Mucosa of descending colon (tissue), 3 donors: ENCODE data around the gene KCNIP1. TPM values are rescaled to one million over a fixed set of nuclear protein-coding genes. Genes with fewer than 3 reads are reported as not detected.

ENCODE experiments used
- ATAC-seq: fragments of 200-7000 bp; cut with Tn5 transposase; one replicate; pipeline ENCODE4 v1.9.1; 2020; ENCODE audit warnings: mild to moderate bottlenecking, moderate library complexity
- DNase-seq, 3 donors: peaks; one replicate each; pipeline ENCODE4 v3.0.0-alpha.2; 2020
- H3K36me3 ChIP-seq: fragments of 200-600 bp; one replicate; pipeline ENCODE4 v1.8.0; 2021; ENCODE audit warnings: low read depth, mild to moderate bottlenecking
- H3K4me1 ChIP-seq: fragments of 200-600 bp; one replicate; pipeline ENCODE4 v1.8.0; 2021; ENCODE audit warnings: low read depth, mild to moderate bottlenecking
- H3K4me3 ChIP-seq: fragments of 200-600 bp; one replicate; pipeline ENCODE4 v1.8.0; 2021; ENCODE audit warnings: mild to moderate bottlenecking
- H3K9me3 ChIP-seq: fragments of 200-600 bp; one replicate; pipeline ENCODE4 v1.8.0; 2021; ENCODE audit warnings: mild to moderate bottlenecking
- CTCF ChIP-seq: fragments of 200-600 bp; IDR thresholded peaks from one replicate; pipeline ENCODE4 v1.8.0; 2022; ENCODE audit warnings: antibody characterized with exemption, mild to moderate bottlenecking
- intact Hi-C, 2 donors: fragments of 100-400 bp; cut with DNase I in 1 of 2; cut with micrococcal nuclease in 1 of 2; formaldehyde crosslinking; loops; one replicate each; pipeline versions ENCODE4 v1.11.0 to v1.11.1; 2022; cut with DNase I, micrococcal nuclease
- total RNA-seq, 3 donors: library from RNA; stranded (reverse); fragmentation: NEBNext Ultra II Directional in 2 of 3; extraction: Animal tissue kit (Norgen Biotek cat#: 25700) in 2 of 3; gene quantifications; one replicate each; pipeline versions ENCODE4 v1.2.1 to v1.2.4, GENCODE V29; 2021 to 2023
- donor health status: DM: no; HTN: no; CAD: no; lungs with moderate emphysema.
- donor health status: DM: no; HTN: no; CAD: no.
- donor health status: DM: no; HTN: yes; CAD: no.

Gene KCNIP1
- total RNA-seq, 3 donors from 2014 or later, result 0.79 TPM; not detected in 2

GRCh38 chr5:170732685-170733084 lies 228.9 kb downstream of the KCNIP1 start:
- ATAC-seq (no peak), DNase-seq (no peak)
- no peak for TF ChIP-seq CTCF
- intact Hi-C loops, result no loop called here
- Histone ChIP-seq H3K36me3 (no peaks in the 10 kb centered on the region), H3K9me3 (peaks cover 7% of the 10 kb centered on the region), H3K4me1 (no peaks in the 10 kb centered on the region), H3K4me3 (no peak overlapping the region)

DNA sequence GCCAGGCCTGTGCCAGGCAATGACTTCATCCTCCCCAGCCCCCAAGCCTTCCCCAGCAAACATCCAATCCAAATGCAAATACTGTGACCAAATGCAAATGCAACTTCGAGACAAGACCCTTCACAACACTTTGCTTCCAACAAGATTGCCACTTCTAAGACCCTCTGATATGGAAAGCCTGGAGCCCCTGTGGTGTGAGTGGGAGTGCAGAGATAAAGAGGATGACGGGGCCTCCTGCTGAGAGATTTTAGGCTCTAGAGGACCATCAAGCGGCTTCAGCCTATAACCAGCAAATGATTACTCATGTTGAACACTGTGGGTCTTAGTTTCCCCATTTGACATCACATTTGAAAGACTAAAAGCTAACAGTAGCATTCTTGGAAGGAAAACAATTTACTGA lies 233.1 kb downstream of the KCNIP1 start:
- DNase-seq, result no peak
- intact Hi-C loops, result no loop called here
- Histone ChIP-seq H3K36me3 (no peaks in the 10 kb centered on the region), H3K9me3 (peaks cover 7% of the 10 kb centered on the region), H3K4me3 (no peak overlapping the region), H3K4me1 (no peaks in the 10 kb centered on the region)
- TF ChIP-seq CTCF, result no peak
- ATAC-seq, result no peak

GRCh38 chr5:170737591-170737990 lies 233.8 kb downstream of the KCNIP1 start:
- no peak for TF ChIP-seq CTCF
- no peak for DNase-seq
- no peaks in the 10 kb centered on the region for H3K4me1 ChIP-seq
- no peaks in the 10 kb centered on the region for H3K36me3 ChIP-seq
- peaks cover 7% of the 10 kb centered on the region for H3K9me3 ChIP-seq
- H3K4me3 ChIP-seq, result no peak overlapping the region
- intact Hi-C loops, result no loop called here
- ATAC-seq, result no peak

GRCh38 chr5:170738840-170739239 lies 235.0 kb downstream of the KCNIP1 start:
- H3K4me1 ChIP-seq, result no peaks in the 10 kb centered on the region
- peaks cover 7% of the 10 kb centered on the region for H3K9me3 ChIP-seq
- DNase-seq (no peak), ATAC-seq (no peak)
- no peaks in the 10 kb centered on the region for H3K36me3 ChIP-seq
- no peak for TF ChIP-seq CTCF
- intact Hi-C loops, result no loop called here
- no peak overlapping the region for H3K4me3 ChIP-seq

- peaks cover 7% of the 10 kb centered on the region for H3K9me3 ChIP-seq
- H3K4me3 ChIP-seq, result no peak overlapping the region
- H3K4me1 ChIP-seq, result peaks cover 2% of the 10 kb centered on the region
- intact Hi-C loops, result no loop called here
- ATAC-seq, result no peak
- no peaks in the 10 kb centered on the region for H3K36me3 ChIP-seq
- TF ChIP-seq CTCF, result no peak
- DNase-seq, result no peak
Measured at GRCh38 chr5:170739446-170739845, 235.6 kb downstream of the KCNIP1 start.

DNA sequence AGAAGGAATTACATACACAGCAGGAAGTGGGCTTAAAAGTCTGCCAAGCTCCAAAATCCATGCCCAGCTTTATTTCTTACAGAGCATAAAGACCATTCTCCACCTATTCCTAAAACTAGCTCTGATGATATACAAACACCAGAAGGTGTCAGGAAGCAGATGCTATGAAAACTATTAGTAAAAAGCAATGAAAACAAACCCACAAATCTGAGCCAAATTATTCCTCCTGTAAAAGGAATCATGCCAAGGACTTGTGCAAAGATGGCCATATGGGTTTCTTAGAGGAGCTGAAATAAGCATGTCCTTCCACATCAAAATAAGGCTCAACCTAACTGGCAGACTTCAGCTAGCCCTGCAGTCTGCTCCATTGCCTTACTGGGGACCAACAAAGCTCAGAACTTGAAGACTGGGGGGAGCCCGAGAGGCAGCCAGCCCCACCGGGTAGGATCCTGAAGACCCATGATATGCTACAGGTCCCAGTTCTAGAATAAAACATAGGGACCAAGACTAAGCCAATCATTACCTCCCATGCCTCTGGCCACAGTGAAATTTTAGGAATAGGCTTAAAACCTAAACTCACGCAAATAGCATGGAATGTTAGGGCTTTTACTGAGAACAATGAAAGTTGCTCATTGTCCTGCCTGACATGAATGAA lies 236.9 kb downstream of the KCNIP1 start:
- Histone ChIP-seq H3K9me3 (peaks cover under 1% of the 10 kb centered on the region), H3K4me1 (peaks cover 9% of the 10 kb centered on the region), H3K36me3 (no peaks in the 10 kb centered on the region), H3K4me3 (no peak overlapping the region)
- no peak for TF ChIP-seq CTCF
- intact Hi-C loops, result no loop called here
- ATAC-seq, result no peak
- no peak for DNase-seq
